GM18868 (cell line): ENCODE results near the gene SRC.
A peak's percentile ranks its signal among the peaks of the same experiment; 100 is the strongest.

Experiments
- ATAC-seq: cut with Tn5 transposase; IDR thresholded peaks from one replicate; pipeline ENCODE4 v1.9.1; 2021; ENCODE audit warnings: mild to moderate bottlenecking, moderate library complexity; ENCODE audit not compliant: unreplicated experiment

Gene SRC

DNA sequence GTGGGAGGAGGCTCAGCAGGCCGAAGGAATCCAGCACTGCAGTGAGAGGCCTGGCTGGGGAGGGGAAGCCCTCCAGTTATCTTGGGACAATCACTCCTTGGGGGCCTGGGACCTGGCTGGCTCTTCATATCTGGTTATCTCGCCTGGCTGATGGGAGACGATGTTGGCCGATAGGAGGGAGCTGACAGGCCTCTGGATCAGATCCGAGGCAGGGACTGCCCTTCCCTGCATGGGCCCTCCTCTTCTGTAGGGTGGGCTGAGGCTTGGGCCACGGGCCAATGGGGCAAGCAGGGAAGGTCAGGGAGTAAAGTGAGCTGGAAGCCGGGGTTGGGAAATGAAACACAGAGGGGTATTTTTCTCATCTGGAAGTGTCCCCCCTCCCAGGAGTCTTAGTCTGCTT, 31.3 kb upstream of the SRC start:
- no peak for ATAC-seq

DNA sequence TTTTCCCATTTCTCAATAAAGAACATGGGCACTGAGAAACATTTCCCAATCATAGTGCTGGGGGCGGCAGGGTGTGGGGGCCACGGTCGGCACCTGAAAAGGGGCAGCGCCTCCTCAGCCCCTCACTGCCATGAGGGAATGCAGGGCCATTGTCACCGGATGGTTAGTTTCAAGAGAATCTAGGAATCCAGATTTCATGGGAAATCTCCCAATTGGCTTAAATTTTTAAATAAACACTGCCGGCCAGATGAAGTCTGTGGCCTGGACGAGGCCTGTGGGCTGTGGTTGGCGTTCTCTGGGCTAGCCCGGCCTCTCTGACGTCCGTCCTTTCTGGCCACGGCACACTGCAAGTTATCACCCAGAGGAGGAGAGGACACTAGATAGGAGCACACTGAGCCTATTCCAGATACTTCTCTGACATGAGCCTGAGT, 30.9 kb upstream of the SRC start:
- no peak for ATAC-seq

DNA sequence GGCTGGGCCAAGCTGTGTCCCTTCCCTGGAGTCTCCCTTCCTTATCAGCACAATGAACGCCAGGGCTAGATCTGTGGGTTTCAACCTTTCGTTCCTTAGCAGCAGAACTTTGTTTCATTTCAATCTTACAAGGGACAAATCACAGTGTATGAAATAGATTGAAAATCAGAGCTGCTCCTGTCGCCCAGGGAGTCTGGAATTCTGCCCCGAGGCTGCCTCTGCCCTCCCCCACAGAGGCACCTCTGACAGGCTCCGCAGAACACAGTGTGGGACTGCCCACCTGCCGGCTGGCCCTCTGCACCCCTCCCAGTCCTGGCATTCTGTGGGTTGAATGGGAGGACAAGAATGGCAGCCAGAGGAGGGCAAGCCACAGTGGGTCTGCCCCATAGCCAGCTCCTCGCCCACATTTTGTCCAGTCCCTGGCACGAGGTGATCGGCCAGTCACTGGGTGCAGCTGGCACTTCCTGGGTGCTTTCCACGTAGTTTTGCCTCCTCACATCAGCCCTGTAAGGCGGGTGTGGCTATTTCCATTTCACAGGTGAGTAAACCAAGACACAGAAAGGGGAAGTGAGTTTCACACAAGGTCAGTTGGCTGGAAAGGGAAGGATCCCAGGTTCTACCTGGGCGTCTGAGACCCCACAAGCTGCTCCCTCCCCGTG, 30.4 kb upstream of the SRC start:
- ATAC-seq = peak; percentile 65

DNA sequence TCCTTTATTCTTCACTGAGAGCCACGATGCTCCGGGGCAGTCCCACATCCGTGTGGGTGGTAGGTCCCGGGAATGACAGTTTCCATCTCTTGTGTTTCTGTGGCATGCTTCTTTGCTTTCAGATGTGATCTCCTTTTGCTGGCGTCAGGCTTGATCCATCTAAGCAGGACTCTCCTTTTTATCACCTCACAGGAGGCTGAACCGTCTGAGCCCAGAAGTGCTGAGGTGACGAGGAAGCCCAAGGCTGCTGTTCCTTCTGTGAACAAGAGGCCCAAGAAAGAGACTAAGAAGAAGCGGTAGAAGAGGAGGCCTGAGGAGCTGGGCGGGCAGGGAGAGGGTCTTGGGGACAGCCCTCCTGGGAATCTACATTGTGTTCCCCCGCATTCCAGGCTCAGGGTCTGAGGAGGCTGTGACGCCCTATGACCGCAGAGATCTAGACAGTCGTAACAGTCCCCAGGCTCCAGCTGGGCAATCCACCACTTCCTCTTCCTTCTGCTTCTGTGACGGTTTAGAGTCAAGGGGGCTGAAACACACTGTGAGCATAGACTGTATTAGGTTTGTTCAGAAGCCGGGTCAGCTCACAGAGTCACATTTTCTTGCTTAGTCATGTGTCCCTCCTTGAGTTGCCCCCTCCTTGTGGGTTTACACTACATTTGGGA, 29.7 kb upstream of the SRC start:
- peak; percentile 83 for ATAC-seq

DNA sequence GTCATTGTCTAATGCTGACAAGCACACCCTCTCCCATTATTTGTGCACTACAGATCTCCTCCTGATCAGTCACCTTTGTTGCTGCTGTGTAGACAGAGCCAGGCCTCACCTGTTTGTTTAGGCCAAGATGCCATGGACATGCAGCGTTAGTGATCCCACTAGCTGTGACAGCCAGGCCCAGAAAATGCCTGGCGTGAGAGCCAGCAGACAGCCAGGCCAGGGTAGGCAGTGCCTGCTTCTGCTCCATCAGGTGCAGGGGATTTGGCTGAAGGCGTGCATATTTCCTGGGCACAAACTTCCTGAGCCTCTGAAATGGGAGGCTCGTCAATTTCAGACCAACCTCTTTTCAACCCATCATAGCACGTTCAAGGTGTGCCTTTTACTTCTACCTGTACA, 29.2 kb upstream of the SRC start:
- ATAC-seq = no peak

DNA sequence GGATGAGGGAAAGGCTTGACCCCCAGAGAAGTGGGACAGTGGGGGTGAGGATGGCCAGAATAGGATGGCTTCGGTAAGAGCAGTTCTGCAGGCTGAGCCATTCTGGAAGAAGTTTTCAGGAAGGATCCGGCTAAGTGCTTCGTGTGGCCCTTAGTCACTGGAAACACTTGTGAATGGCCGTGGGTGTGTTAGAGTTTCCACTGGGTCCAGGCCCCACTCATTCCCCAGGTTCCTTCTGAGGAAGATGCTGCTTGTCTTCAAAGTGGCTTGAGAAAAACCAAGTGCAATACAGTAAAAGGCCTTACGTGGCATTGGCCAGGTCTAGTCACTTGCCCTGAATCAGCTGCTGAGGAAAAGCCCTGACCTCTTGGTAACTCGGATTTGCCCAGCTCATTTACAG, 28.6 kb upstream of the SRC start:
- no peak for ATAC-seq

DNA sequence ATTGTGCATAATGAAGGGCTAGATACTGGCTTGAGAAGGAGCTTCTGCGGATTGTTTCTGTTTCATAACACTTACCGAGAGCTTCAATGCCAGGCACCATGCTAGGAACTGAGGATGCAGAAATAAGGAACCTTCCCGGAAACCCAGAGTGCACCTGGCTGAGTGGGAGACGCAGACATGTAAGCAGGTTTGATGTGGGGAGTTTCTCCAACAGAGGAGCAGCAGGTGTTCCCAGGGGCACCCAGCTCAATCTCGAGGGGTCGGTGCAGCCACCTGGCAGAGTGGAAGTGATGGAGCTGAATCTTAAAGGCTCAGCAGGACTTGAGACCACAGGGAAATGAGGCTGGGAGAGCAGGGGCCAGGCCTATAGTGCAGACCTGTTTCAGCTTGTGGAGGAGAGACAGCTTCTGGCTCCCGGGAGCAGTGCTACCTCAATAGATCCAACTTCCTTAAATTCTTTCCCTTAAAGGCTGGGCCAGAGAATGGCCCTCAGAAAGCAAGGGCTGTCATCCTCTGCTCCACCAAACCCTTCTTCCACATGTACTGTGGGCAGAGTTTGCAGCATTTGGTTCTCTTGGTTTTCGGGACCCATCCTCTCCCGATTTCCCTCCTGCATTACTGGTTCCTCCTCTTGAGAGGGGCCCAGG, 27.8 kb upstream of the SRC start:
- no peak for ATAC-seq

DNA sequence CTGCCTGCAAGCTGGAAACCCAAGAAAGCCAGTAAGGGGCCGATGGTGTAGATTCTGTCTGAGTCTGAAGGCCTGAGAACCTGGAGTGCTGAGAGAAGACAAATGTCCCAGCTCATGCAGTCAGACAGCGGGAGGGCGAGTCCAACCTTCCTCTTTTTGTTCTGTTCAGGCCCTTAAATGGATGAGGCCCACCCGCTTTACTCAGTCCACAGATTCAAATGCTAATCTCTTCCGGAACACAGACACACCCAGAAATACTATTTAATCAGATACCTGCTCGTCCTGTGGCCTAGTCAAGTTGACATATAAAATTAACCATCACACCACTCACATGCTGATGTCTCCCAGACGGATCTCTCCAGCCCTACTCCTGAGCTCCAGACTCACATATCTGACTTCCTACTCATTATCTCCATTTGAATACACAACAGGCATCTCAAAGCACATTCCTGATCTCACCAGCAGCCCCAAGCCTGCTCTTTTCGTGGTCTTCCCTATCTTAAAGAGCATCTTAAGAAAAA, 26.7 kb upstream of the SRC start:
- no peak for ATAC-seq

DNA sequence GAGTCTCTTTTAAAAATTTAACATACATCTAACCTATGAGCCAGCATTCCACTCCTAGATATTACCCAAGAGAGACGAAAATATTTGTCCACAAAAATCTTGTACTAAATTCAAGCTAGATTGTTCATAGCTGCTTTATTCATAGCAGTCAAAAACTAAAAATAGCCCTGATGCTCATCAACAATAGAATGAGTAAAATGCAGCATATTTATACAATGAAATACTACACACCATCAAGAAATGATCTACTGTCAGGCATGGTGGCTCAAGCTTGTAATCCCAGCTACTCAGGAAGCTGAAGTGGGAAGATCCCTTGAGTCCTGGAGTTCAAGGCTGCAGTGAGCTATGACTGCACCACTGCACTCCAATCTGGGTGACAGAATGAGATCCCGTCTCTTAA, 22.0 kb upstream of the SRC start:
- no peak for ATAC-seq

DNA sequence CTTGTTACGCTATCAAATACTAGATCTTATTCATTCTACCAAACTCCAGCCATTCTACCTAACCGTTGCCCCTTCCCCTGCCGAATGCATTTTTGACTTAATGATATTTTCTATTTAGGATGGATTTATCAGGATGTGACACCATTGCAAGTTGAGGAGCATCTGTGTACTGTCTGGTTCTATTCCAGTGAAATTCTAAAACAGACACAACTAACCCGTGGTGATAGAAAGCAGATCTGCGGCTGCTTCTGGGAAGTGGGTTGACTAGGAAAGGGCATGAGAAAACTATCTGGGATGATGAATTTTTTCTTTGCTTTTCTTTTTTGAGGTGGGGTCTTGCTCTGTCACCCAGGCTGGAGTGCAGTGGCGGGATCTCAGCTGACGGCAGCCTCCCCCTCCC, 20.7 kb upstream of the SRC start:
- ATAC-seq = no peak

DNA sequence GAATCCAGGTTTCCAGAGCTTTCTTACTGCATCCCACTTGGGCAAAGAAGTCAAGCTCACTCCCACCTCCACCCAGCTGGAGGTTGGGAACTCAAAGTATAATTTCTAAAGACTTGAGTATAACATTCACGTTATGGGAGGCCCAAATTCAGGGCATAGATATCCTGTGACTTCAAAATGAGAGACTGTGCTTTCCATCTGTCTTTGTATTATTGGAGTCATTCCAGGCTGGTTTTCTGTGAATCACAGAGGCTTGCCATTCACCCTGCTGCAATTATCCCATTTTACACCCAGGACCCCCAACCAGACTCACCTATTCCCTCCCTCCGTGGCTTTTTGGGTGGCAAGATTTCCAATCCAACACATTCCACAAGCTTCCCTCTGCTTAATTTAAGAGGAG, 19.3 kb upstream of the SRC start:
- ATAC-seq = no peak

DNA sequence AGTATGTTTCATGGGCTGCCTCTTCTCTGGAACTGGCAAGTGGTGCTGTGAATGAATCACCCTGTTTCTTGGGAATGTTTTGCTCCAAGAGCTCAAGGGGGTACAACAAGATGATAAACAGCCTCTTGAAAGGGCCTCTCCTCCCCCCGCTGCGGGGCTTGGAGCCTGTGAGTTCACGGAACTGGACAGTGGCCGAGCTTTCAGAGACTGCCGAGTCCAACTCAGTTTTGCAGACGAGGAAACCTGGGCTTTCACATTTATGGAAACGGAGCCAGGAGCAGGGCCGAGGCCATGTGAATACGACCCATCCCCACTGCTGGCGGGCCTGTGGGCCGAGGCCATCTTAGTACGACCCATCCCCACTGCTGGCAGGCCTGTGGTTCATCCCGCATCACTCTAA, 18.2 kb upstream of the SRC start:
- no peak for ATAC-seq

DNA sequence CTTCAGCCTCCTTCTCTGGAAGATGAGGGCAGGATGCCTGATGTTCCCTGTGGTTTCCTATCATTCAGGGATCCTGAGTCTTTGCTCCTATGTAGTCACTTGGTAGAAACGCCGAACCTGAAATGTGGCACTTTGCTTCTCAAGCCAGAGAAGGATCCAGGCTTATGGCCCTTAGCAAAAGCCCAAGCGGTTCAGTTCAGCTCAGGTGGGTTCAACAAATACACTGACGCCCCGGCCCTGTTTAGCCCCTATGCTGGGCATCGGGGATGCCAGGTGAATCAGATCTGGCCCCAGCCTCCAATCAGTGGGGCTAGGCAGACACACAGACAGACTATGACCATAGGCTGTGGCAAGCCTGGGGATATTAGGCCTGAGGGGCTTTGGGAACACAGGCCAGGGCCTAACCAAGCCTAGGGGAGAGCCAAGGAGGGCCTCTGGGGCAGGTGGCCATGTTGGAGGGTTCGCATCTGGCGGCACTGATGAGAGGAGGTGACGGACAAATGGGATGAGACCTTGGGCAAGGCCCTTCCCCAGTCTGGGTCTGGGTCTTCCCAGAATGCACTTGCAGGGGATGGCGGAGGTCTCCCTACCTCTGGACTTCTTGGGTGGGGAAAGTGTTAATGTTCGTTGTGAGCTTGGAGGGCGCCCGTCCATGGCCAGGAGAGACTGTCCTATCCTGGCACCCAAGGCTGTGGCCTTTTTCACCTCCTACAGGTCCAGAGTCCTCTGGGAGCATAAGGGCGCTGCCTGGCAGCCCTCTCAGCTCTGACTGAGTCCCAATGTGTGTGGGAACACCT, 17.6 kb upstream of the SRC start:
- ATAC-seq = no peak

DNA sequence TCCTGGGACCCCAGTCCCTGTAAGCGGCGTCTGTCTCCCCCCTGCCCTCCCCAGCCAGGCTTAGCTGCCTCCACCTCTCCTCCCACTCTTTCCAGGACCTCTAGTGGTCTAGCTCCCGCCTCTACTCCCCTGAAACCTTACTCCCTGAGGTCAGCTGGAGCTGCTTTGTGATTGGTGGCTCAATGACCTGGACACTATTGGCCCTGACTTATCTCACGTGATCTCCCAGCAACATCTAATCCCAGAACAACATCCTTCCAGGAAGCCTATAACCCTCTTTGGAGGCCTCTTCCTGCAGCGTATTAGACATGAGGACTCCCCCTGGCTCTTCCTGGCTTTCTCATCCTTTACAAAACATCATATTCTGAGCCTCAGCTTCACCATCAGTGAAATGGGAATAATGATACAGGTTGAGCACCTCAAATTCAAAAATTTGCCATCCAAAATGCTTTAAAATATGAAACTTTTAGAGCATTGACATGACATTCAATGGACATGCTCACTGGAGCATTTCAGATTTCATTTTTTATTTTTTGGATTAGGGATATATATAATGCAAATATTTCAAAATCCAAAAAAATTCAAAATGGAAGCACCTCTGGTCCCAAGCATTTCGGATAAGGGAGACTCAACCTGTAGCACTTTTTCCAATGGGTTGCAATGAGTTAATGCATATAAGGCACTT, 16.3 kb upstream of the SRC start:
- ATAC-seq = no peak

DNA sequence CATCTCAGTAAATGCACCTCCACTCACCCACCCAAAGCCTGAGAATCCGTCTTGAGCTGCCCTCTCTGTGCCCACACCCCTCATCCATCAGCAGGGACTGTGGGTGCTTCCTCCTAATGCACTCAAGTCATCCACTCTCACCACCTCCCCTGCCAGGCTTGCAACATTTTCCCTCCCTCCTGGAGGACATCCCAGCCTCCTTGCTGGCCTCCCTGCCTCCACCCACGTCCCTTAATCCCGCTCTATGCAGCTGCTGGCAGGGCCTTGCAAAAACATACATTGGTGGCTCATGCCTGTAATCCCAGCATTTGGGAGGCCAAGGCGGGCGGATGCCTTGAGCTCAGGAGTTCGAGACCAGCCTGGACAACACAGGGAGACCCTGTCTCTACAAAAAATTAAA, 15.6 kb upstream of the SRC start:
- no peak for ATAC-seq

DNA sequence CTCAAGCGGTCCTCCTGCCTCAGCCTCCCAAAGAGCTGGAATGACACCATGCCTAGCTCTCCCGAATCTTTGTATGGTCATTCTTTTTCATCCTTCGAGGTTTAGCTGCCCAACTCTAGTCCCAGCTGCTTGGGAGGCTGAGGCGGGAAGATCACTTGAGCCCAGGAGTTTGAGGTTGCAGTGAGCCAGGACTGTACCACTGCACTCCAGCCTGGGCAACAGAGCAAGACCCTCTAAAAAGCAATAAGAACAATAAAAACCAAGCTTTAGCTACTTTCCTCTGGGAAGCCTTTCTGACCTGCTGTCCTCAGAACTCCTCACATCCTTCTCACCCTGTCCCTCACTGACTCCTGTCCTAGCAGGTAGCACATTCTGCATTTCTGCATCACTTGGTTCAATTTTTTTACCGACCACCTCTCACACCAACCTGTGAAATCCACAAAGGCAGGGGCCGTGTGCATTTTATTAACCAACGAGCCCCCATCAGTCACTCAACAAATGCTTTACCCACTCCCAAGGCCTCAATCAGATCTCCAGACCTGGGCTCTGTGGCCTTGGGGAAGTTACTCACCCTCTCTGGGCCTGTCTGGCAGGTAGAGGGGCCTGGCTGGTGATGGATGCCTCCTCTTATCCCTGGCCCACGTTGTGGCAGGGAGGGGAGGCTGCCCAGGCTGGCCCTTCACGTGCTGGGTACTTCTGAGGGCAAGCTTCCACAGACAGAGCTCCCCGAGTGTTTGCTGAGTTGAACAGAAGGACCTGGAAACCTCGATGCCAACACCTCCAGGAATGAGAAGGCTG, 14.7 kb upstream of the SRC start:
- no peak for ATAC-seq

DNA sequence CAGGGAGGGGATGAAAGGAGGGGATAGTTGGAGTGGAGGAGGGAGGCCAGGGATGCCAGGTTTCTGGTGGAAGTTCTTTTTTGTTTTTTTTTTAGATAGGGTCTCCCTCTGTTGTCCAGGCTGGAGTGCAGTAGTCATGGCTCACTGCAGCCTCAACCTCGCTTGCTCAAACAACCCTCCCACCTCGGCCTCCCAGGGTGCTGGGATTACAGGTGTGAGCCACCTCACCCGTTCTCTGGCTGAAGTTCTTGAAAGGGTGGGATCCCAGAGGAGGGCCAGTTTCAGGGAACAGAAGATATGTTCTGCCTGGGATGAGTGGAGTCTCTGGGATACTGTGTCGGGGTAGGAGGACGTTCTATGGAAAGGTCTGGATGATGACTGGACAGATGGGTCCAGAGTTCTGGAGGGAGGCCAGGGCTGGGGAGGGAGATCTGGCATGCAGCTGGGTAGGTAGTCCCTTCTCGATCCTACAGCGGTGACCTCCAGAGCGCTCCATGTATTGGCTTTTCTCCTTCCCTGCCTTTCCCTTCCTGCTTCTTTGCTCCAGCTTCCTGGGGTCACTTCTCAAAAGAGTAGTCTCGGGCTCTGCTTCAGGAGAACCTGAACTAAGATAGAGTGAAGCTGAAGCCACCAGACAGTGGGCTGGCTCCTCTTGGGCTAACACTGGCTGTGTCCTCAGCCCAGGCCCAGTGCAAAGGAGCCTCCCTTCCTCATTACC, 12.7 kb upstream of the SRC start:
- no peak for ATAC-seq

DNA sequence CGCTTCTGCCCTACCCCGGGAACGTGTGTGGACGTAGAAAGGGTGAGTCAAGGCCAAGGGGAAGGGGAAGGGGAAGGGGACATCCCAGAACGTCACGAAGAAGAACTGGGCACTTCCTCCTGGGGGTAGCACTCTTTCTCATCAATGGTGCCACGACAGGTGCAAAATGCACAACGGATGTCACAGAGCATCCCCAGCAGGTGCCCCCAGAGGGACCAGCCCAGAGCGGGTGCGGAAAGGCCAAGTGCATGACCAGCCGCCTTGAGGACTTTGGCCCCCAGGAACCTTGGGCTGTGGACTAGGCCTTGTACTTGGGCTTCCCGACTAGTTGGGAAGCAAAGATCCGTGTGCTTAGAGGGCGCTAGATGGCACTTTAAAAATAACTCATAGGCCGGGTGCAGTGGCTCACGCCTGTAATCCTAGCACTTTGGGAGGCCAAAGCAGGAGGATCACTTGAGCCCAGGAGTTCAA, 12.1 kb upstream of the SRC start:
- no peak for ATAC-seq

DNA sequence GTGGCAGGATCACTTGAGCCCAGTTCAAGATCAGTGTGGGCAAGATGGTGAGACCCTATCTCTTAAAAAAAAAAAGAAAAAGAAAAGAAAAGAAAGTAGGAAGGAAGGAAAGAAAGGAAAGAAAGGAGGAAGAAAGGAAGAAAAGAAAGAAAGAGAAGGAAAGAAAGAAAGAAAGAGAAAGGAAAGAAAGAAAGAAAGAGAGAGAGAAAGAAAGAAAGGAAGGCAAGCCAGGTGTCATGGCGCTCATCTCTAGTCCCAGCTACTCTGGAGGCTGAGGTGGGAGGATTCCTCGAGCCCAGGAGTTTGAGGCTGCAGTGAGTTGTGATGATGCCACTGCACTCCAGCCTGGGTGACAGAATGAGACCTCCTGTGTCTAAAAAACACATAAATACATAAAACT, 11.5 kb upstream of the SRC start:
- no peak for ATAC-seq
